Testis (tissue), 3 donors: ENCODE measurements around the gene LONP1. TPM values are rescaled to one million over a fixed set of nuclear protein-coding genes. Genes with fewer than 3 reads are reported as not detected.

Experiments used
- DNase-seq: peaks from one replicate; pipeline ENCODE4 v3.0.0-alpha.2; 2019
- H3K27ac ChIP-seq, 2 donors: fragments of 200-600 bp; sonication (generic); one replicate each; pipeline ENCODE4 v1.5.1; 2019
- H3K27me3 ChIP-seq: fragments of 200-600 bp; sonication (generic); one replicate; pipeline ENCODE4 v1.5.1; 2019
- H3K36me3 ChIP-seq: fragments of 200-600 bp; sonication (generic); one replicate; pipeline ENCODE4 v1.5.1; 2017; ENCODE audit warnings: low read depth; ENCODE audit errors: missing control alignments
- H3K4me1 ChIP-seq: fragments of 200-600 bp; sonication (generic); one replicate; pipeline ENCODE4 v1.5.1; 2019
- H3K4me3 ChIP-seq, 2 donors: fragments of 200-600 bp; sonication (generic); one replicate each; pipeline ENCODE4 v1.5.1; 2017 to 2019
- H3K9me3 ChIP-seq: fragments of 200-600 bp; sonication (generic); one replicate; pipeline ENCODE4 v1.5.1; 2017
- POLR2A ChIP-seq: fragments of 450-650 bp; IDR thresholded peaks from one replicate; pipeline ENCODE4 v1.6.1; 2017; ENCODE audit warnings: antibody characterized with exemption, mild to moderate bottlenecking, moderate library complexity
- WGBS, 2 donors: methylation state at CpG; one replicate each; pipeline ENCODE4 v1.1.5; 2018; 5-methylcytosine and 5-hydroxymethylcytosine counted together
- intact Hi-C: fragments of 100-400 bp; cut with DNase I; formaldehyde crosslinking; loops from one replicate; pipeline ENCODE4 v1.15.1; 2023; ENCODE audit warnings: low total_unique reads
- polyA plus RNA-seq: library from polyadenylated mRNA; stranded (reverse); fragments of 350-450 nt; fragmentation: Illumina TruSeq; extraction: RNeasy Lipid Tissue Mini Kit (QIAGEN cat#74804); gene quantifications from one replicate; pipeline ENCODE4 v1.2.3, GENCODE V29; 2014; ENCODE audit warnings: low read depth, low replicate concordance; ENCODE audit not compliant: insufficient read depth
- total RNA-seq, 2 donors: library from RNA; depleted of rRNA; stranded (reverse); fragments of >200 nt; gene quantifications; one replicate each; pipeline ENCODE4 v1.2.3, GENCODE V29; 2016
- TF ChIP-seq, protein P1 (sequence below), 3 experiments: fragments of 450-650 bp in 2 of 3; fragments of 200-600 bp in 1 of 3; sonication (generic) in 1 of 3; IDR thresholded peaks; one replicate each; pipeline ENCODE4 v1.5.1; 2016 to 2019; ENCODE audit warnings: antibody characterized with exemption in 3 of 3, mild to moderate bottlenecking in 2 of 3, moderate library complexity in 1 of 3

The LONP1 gene
- total and polyA plus RNA-seq, 3 donors from 2014 or later: 48.1 to 133 (median 100) TPM

DNA sequence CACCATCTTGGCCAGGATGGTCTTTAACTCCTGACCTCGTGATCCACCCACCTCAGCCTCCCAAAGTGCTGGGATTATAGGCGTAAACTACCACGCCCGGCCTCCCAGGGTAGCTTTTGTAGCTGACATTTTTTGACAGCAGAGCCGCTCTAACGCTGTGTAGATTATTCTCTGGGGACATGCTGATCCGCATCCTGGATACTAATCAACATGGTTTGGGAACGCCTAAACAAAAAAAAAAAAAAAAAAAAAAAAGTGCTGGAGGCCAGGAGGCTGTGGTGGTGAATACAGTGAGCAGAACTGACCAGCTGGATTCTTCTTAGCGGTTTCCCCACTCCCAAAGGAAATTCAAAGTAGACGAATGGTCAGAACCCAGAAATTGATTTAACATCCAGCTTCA lies 5.1 kb downstream of the LONP1 start:
- no peak overlapping the region for H3K4me3 ChIP-seq
- H3K4me1 ChIP-seq: peaks cover 18% of the 10 kb centered on the region
- no peaks in the 10 kb centered on the region for H3K9me3 ChIP-seq
- WGBS, 2 donors: 86 to 92% methylated on average over 10 of the region's 10 CpGs
- H3K36me3 ChIP-seq: no peaks in the 10 kb centered on the region
- intact Hi-C loops: no loop called here
- no peak overlapping the region for H3K27ac ChIP-seq
- no peak for TF ChIP-seq POLR2A
- TF ChIP-seq, protein P1, sequence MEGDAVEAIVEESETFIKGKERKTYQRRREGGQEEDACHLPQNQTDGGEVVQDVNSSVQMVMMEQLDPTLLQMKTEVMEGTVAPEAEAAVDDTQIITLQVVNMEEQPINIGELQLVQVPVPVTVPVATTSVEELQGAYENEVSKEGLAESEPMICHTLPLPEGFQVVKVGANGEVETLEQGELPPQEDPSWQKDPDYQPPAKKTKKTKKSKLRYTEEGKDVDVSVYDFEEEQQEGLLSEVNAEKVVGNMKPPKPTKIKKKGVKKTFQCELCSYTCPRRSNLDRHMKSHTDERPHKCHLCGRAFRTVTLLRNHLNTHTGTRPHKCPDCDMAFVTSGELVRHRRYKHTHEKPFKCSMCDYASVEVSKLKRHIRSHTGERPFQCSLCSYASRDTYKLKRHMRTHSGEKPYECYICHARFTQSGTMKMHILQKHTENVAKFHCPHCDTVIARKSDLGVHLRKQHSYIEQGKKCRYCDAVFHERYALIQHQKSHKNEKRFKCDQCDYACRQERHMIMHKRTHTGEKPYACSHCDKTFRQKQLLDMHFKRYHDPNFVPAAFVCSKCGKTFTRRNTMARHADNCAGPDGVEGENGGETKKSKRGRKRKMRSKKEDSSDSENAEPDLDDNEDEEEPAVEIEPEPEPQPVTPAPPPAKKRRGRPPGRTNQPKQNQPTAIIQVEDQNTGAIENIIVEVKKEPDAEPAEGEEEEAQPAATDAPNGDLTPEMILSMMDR (IDR thresholded peaks at IDR 0.05): no peak
- no peaks in the 10 kb centered on the region for H3K27me3 ChIP-seq
- no peak for DNase-seq

- H3K4me3 ChIP-seq: no peak overlapping the region
- WGBS, 2 donors: 94 to 95% methylated on average over 5 to 9 of the region's 9 CpGs
- no peaks in the 10 kb centered on the region for H3K27me3 ChIP-seq
- intact Hi-C loops: no loop called here
- H3K4me1 ChIP-seq: peaks cover 6% of the 10 kb centered on the region
- DNase-seq: no peak
- H3K27ac ChIP-seq: no peak overlapping the region
- H3K9me3 ChIP-seq: no peaks in the 10 kb centered on the region
- TF ChIP-seq POLR2A: no peak
- TF ChIP-seq, protein P1 (IDR thresholded peaks at IDR 0.05): no peak
- no peaks in the 10 kb centered on the region for H3K36me3 ChIP-seq
These were observed 6.7 kb downstream of the LONP1 start for GRCh38 chr19:5713228-5713627.

GRCh38 chr19:5711713-5712161 lies 8.2 kb downstream of the LONP1 start:
- Histone ChIP-seq H3K9me3 (no peaks in the 10 kb centered on the region), H3K27me3 (no peaks in the 10 kb centered on the region), H3K27ac (no peak overlapping the region), H3K4me1 (no peaks in the 10 kb centered on the region), H3K4me3 (no peak overlapping the region), H3K36me3 (no peaks in the 10 kb centered on the region)
- WGBS, 2 donors: 86 to 94% methylated on average over 9 to 25 of the region's 25 CpGs
- no peak for DNase-seq
- intact Hi-C loops: no loop called here
- TF ChIP-seq, protein P1 (IDR thresholded peaks at IDR 0.05): no peak
- no peak for TF ChIP-seq POLR2A

DNA sequence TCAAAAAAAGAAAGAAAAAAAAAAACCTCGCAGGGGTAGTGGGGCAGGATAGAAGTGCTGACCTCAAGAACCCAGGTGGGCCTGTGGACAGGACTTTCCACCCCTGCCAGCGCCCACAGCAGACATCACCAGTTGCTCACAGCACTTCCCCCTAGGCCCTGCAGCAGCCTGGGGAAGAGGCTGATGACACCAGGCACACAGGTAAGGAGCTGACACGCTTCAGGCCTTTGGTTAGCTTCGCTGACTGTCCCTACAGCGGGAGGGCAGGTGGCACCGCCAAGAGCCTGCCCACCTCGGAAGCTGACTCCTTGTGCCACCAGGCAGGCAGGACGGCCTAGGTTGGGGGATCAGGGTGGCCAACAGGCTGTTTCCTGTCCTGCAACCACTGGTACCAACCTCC lies 8.9 kb downstream of the LONP1 start:
- DNase-seq: no peak
- Histone ChIP-seq H3K4me3 (no peak overlapping the region), H3K4me1 (no peaks in the 10 kb centered on the region), H3K9me3 (no peaks in the 10 kb centered on the region), H3K27me3 (no peaks in the 10 kb centered on the region), H3K36me3 (no peaks in the 10 kb centered on the region), H3K27ac (no peak overlapping the region)
- WGBS, 2 donors: 96% methylated on average over 6 to 8 of the region's 8 CpGs
- TF ChIP-seq, protein P1 (IDR thresholded peaks at IDR 0.05): no peak
- no peak for TF ChIP-seq POLR2A
- intact Hi-C loops: no loop called here
